Measurements from ENCODE around the gene H6PD.

The H6PD gene

GRCh38 chr1:9317591-9318417 lies 83.2 kb downstream of the H6PD start:
- no peak for DNase-seq (ENCODE audit: low spot score)

- no peak for DNase-seq (ENCODE audit: low spot score)
These were observed 84.7 kb downstream of the H6PD start for GRCh38 chr1:9319208-9319788.

- DNase-seq (ENCODE audit: low spot score): no peak
These were observed 85.4 kb downstream of the H6PD start for GRCh38 chr1:9319789-9320519.
